SH-SY5Y (cell line): ENCODE results near the gene SHISA9.

Experiments used
- GATA2 ChIP-seq: IDR thresholded peaks from 2 replicates; pipeline ENCODE4 v1.6.1; 2011; ENCODE audit warnings: mild to moderate bottlenecking, low read depth, low read length
- GATA3 ChIP-seq: IDR thresholded peaks from 2 replicates; pipeline ENCODE4 v1.6.1; 2011; ENCODE audit warnings: low read depth, mild to moderate bottlenecking, low read length, moderate library complexity

DNA sequence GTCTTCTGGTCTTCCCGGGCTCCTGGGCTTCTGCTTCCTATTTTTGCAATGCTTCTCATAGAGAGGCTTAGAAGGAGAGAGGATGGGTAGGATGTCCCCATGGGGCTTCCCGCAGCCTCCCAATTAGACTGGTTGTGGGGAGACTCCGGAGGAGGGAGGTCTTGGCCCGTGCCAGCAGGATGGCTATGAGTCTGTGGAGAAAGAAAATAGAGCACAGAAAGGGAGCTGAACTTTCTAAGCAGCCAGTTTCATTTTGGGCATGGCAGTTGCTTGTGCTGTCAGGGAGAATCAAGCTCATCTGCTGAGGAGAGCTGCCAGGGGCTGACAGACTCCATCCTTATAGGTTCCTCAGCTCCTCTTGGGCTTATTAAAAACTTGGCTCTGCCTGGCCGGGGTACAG lies 204.0 kb downstream of the SHISA9 start:
- TF ChIP-seq GATA3 (no peak), GATA2 (no peak)
